H1 (cell line): ENCODE measurements around the gene TNC. TPM values are rescaled to one million over a fixed set of nuclear protein-coding genes. Genes with fewer than 3 reads are reported as not detected.

Source experiments
- CTCF ChIA-PET: fragments of 300-600 bp; sonication (Branson Sonifier 250); formaldehyde crosslinking; loops from one replicate; lab custom pipeline; 2021; ENCODE audit not compliant: partially characterized antibody; lab: Charles Lee
- POLR2A ChIA-PET: fragments of 300-600 bp; sonication (Branson Sonifier 250); formaldehyde crosslinking; loops from one replicate; lab custom pipeline; 2021; ENCODE audit warnings: inconsistent platforms; ENCODE audit not compliant: partially characterized antibody; lab: Charles Lee
- DNase-seq, 2 experiments: peaks; one replicate each; pipeline versions ENCODE4 v3.0.0 to v3.0.0-alpha.2; 2010 to 2022; ENCODE audit warnings: low spot score in 2 of 2, low read depth in 1 of 2, mixed read lengths in 1 of 2
- FAIRE-seq: peaks from 2 replicates; lab custom pipeline; 2011; peaks lifted over from hg19 to GRCh38; lab: Jason Lieb, UNC
- H2AFZ ChIP-seq: 2 replicates; pipeline ENCODE4 v1.8.1; 2012; ENCODE audit warnings: low read length, inconsistent platforms
- H2AK5ac ChIP-seq: 2 replicates; pipeline ENCODE4 v1.6.1; 2013; ENCODE audit warnings: low read depth, low read length
- H2BK120ac ChIP-seq: replicated peaks from 2 replicates; pipeline ENCODE3; 2013; ENCODE audit warnings: low read depth, low read length, inconsistent platforms
- H2BK12ac ChIP-seq: 2 replicates; pipeline ENCODE4 v1.6.1; 2013; ENCODE audit warnings: low read depth, low read length
- H2BK15ac ChIP-seq: 2 replicates; pipeline ENCODE4 v1.6.1; 2013; ENCODE audit warnings: low read length
- H2BK20ac ChIP-seq: 2 replicates; pipeline ENCODE4 v1.6.1; 2013; ENCODE audit warnings: low read length
- H2BK5ac ChIP-seq: 2 replicates; pipeline ENCODE4 v1.6.1; 2013; ENCODE audit warnings: low read depth, low read length
- H3K14ac ChIP-seq: 2 replicates; pipeline ENCODE4 v1.6.1; 2013; ENCODE audit warnings: inconsistent platforms; ENCODE audit not compliant: insufficient read length
- H3K18ac ChIP-seq: 2 replicates; pipeline ENCODE4 v1.6.1; 2013; ENCODE audit warnings: low read length; ENCODE audit errors: extremely low read depth
- H3K23ac ChIP-seq: 2 replicates; pipeline ENCODE4 v1.6.1; 2013; ENCODE audit warnings: inconsistent platforms; ENCODE audit not compliant: insufficient read length
- H3K23me2 ChIP-seq: 2 replicates; pipeline ENCODE4 v1.6.1; 2013; ENCODE audit warnings: low read depth, low read length
- H3K27ac ChIP-seq: 2 replicates; pipeline ENCODE4 v1.6.1; 2011; ENCODE audit warnings: low read depth, low read length, inconsistent platforms
- H3K27me3 ChIP-seq, 4 experiments: replicated peaks in 1 of 4; 1 replicate in 1 of 4; 2 replicates in 3 of 4; pipeline versions ENCODE4 v1.6.1 to v1.8.1; 2011 to 2013; ENCODE audit warnings: low read length in 3 of 4, mild to moderate bottlenecking in 3 of 4, inconsistent platforms in 2 of 4, mixed read lengths in 2 of 4, moderate library complexity in 1 of 4; ENCODE audit not compliant: control insufficient read depth in 3 of 4, insufficient read depth in 3 of 4; ENCODE audit errors: extremely low read depth in 1 of 4
- H3K36me3 ChIP-seq, 4 experiments: 2 replicates each; pipeline versions ENCODE4 v1.6.1 to v1.8.1; 2011 to 2013; ENCODE audit warnings: mild to moderate bottlenecking in 4 of 4, low read length in 3 of 4, moderate library complexity in 2 of 4, control low read depth in 1 of 4, inconsistent platforms in 1 of 4; ENCODE audit not compliant: insufficient read depth in 4 of 4, control insufficient read depth in 2 of 4
- H3K4ac ChIP-seq: replicated peaks from 2 replicates; pipeline ENCODE3; 2013; ENCODE audit warnings: low read length, low read depth, mixed read lengths, inconsistent platforms; ENCODE audit not compliant: insufficient read length
- H3K4me1 ChIP-seq, 4 experiments: replicated peaks in 1 of 4; 1 replicate in 1 of 4; 2 replicates in 3 of 4; pipeline versions ENCODE4 v1.6.1 to v1.8.1; 2011 to 2013; ENCODE audit warnings: low read length in 3 of 4, inconsistent platforms in 2 of 4, mixed read lengths in 1 of 4; ENCODE audit not compliant: insufficient read depth in 4 of 4, control insufficient read depth in 3 of 4
- H3K4me2 ChIP-seq, 2 experiments: 2 replicates each; pipeline versions ENCODE4 v1.6.1 to v1.8.1; 2011 to 2013; ENCODE audit warnings: low read depth in 2 of 2, low read length in 2 of 2, control low read depth in 1 of 2, inconsistent platforms in 1 of 2, mild to moderate bottlenecking in 1 of 2; ENCODE audit not compliant: insufficient read depth in 1 of 2
- H3K4me3 ChIP-seq, 4 experiments: fragments of 200-600, 300-600 bp in 1 of 4; sonication (generic), shearing (Covaris generic), sonication (Bioruptor Twin) in 1 of 4; 2 replicates each; pipeline versions ENCODE4 v1.5.1 to v1.8.1; 2011 to 2016; ENCODE audit warnings: low read length in 4 of 4, low read depth in 3 of 4, control low read depth in 2 of 4, inconsistent platforms in 2 of 4, mild to moderate bottlenecking in 2 of 4, mixed read lengths in 1 of 4, moderate library complexity in 1 of 4; ENCODE audit not compliant: insufficient read depth in 2 of 4; ENCODE audit errors: extremely low read depth in 1 of 4
- H3K56ac ChIP-seq: replicated peaks from 2 replicates; pipeline ENCODE3; 2013; ENCODE audit warnings: low read depth, mild to moderate bottlenecking, mixed read lengths, low read length, inconsistent platforms; ENCODE audit not compliant: insufficient read length
- H3K79me1 ChIP-seq: 2 replicates; pipeline ENCODE4 v1.6.1; 2013; ENCODE audit warnings: low read depth, low read length, control low read depth
- H3K79me2 ChIP-seq, 2 experiments: 2 replicates each; pipeline versions ENCODE4 v1.6.1 to v1.8.1; 2012 to 2013; ENCODE audit warnings: low read length in 2 of 2, mild to moderate bottlenecking in 2 of 2, inconsistent platforms in 1 of 2; ENCODE audit not compliant: insufficient read depth in 2 of 2, control insufficient read depth in 1 of 2
- H3K9ac ChIP-seq, 4 experiments: replicated peaks in 1 of 4; 1 replicate in 1 of 4; 2 replicates in 3 of 4; pipeline versions ENCODE4 v1.6.1 to v1.8.1; 2011 to 2013; ENCODE audit warnings: low read depth in 3 of 4, low read length in 3 of 4, control low read depth in 2 of 4, mild to moderate bottlenecking in 2 of 4, moderate library complexity in 2 of 4, inconsistent platforms in 1 of 4; ENCODE audit errors: extremely low read depth in 1 of 4
- H3K9me3 ChIP-seq, 2 experiments: 2 replicates each; pipeline versions ENCODE4 v1.6.1 to v1.8.1; 2012 to 2013; ENCODE audit warnings: mild to moderate bottlenecking in 2 of 2, moderate library complexity in 2 of 2, control low read depth in 1 of 2, inconsistent platforms in 1 of 2, low read depth in 1 of 2, low read length in 1 of 2, mixed read lengths in 1 of 2; ENCODE audit not compliant: insufficient read depth in 2 of 2
- H4K20me1 ChIP-seq, 2 experiments: replicated peaks in 1 of 2; 2 replicates each; pipeline versions ENCODE3 to v1.8.1; 2011 to 2013; ENCODE audit warnings: inconsistent platforms in 2 of 2, low read length in 2 of 2, mild to moderate bottlenecking in 1 of 2; ENCODE audit not compliant: insufficient read depth in 2 of 2, control insufficient read depth in 1 of 2
- H4K5ac ChIP-seq: 2 replicates; pipeline ENCODE4 v1.6.1; 2013; ENCODE audit warnings: low read length, low read depth, mixed read lengths, inconsistent platforms; ENCODE audit not compliant: insufficient read length
- H4K8ac ChIP-seq: 2 replicates; pipeline ENCODE4 v1.8.0; 2013; ENCODE audit warnings: mild to moderate bottlenecking, moderate library complexity, low read length, inconsistent platforms; ENCODE audit not compliant: insufficient read depth; ENCODE audit errors: extremely low read depth
- H4K91ac ChIP-seq: replicated peaks from 2 replicates; pipeline ENCODE3; 2013; ENCODE audit warnings: low read length, mixed read lengths, inconsistent platforms; ENCODE audit not compliant: insufficient read length
- HDAC2 ChIP-seq, 2 experiments: fragments of 300-600 bp in 1 of 2; sonication (generic) in 1 of 2; IDR thresholded peaks; 2 replicates each; pipeline ENCODE4 v1.6.1; 2011 to 2012; ENCODE audit warnings: low read depth in 2 of 2, low read length in 2 of 2, mild to moderate bottlenecking in 2 of 2, moderate library complexity in 2 of 2, borderline replicate concordance in 1 of 2, inconsistent platforms in 1 of 2
- SRF ChIP-seq: IDR thresholded peaks from 2 replicates; pipeline ENCODE4 v1.6.1; 2011; ENCODE audit warnings: mild to moderate bottlenecking, low read depth, low read length, moderate library complexity
- WGBS, 2 experiments: shearing (Covaris generic) in 1 of 2; methylation state at CpG; one replicate each; pipeline versions ENCODE4 v1.1.6 to v1.1.7; 2013 to 2015; ENCODE audit warnings: low lambda C conversion rate in 2 of 2, mixed read lengths in 2 of 2, inconsistent platforms in 1 of 2, low coverage in 1 of 2, missing lambda C conversion rate in 1 of 2; ENCODE audit not compliant: insufficient replicate concordance in 2 of 2, insufficient coverage in 1 of 2, insufficient read length in 1 of 2; ENCODE audit errors: extremely low coverage in 1 of 2, missing lambda C conversion rate in 1 of 2; 5-methylcytosine and 5-hydroxymethylcytosine counted together
- polyA plus RNA-seq, 7 experiments: library from polyadenylated mRNA; depleted of rRNA in 3 of 7; stranded (reverse) in 5 of 7; unstranded in 2 of 7; fragments of >200 nt in 5 of 7; fragments of 200-250 nt in 2 of 7; gene quantifications; 1 replicate in 5 of 7; 2 replicates in 1 of 7; 4 replicates in 1 of 7; pipeline versions ENCODE4 v1.2.1 to v1.2.3, GENCODE V29; 2011 to 2013; ENCODE audit warnings: missing spikeins in 2 of 7, mixed read lengths in 2 of 7
- total RNA-seq: library from RNA; stranded (reverse); fragmentation: NEBNext Ultra II Directional; extraction: Animal tissue kit (Norgen Biotek cat#: 25700); gene quantifications from 2 replicates; pipeline ENCODE4 v1.2.1, GENCODE V29; 2021

TNC gene
- total and polyA plus RNA-seq, 2 of the 8 experiments (the other 6 are each of a cell fraction or from before 2014, with no cell fraction given), result 6.2 to 11.4 TPM

- H2AFZ ChIP-seq, result no peak overlapping the region
Measured at GRCh38 chr9:115000217-115000639, 117.7 kb downstream of the TNC start.

More at GRCh38 chr9:115000217-115000639, 117.7 kb downstream of the TNC start:
- H3K9ac ChIP-seq, result no peak overlapping the region
- no peak overlapping the region for H3K4me2 ChIP-seq
- no peaks in the 10 kb centered on the region for H3K79me2 ChIP-seq
- no peak overlapping the region for H3K18ac ChIP-seq
- H2AK5ac ChIP-seq, result no peak overlapping the region
- WGBS, 2 experiments, result 90% methylated on average over 7 of the region's 7 CpGs; no CpG with 5 or more reads in 1 of the 2 experiments
- H3K27me3 ChIP-seq, result no peaks in the 10 kb centered on the region; a peak in 1 of 7 replicates
- ChIA-PET CTCF (interaction anchor here (0.6 kb wide), 1 partner anchor 233 kb away, joined by 3 read pairs; no protein-coding TSS in a partner anchor), POLR2A (no interaction called here)
- H3K4me3 ChIP-seq, result no peak overlapping the region
- H4K8ac ChIP-seq, result no peak overlapping the region
- FAIRE-seq (no peak), DNase-seq (no peak)
- H3K23me2 ChIP-seq, result no peaks in the 10 kb centered on the region
- H2BK15ac ChIP-seq, result no peak overlapping the region
- no peak overlapping the region for H2BK5ac ChIP-seq
- no peak overlapping the region for H3K27ac ChIP-seq
- no peaks in the 10 kb centered on the region for H3K36me3 ChIP-seq
- H2BK120ac ChIP-seq, result no peak overlapping the region
- no peaks in the 10 kb centered on the region for H3K79me1 ChIP-seq
- no peak overlapping the region for H3K14ac ChIP-seq
- no peak overlapping the region for H2BK12ac ChIP-seq
- H3K56ac ChIP-seq, result no peak overlapping the region
- no peaks in the 10 kb centered on the region for H4K20me1 ChIP-seq
- no peak overlapping the region for H3K23ac ChIP-seq
- H3K4me1 ChIP-seq, result no peaks in the 10 kb centered on the region
- H4K5ac ChIP-seq, result no peak overlapping the region
- no peak overlapping the region for H3K4ac ChIP-seq
- no peak overlapping the region for H2BK20ac ChIP-seq
- H3K9me3 ChIP-seq, result no peaks in the 10 kb centered on the region
- no peak overlapping the region for H4K91ac ChIP-seq
- TF ChIP-seq HDAC2 (IDR thresholded peaks at IDR 0.05; ENCODE audit: borderline replicate concordance in 1 of 2, low read depth in 2 of 2, low read length in 2 of 2) (no peak), SRF (no peak)
